ENCODE measurements around the gene HACE1. TPM values are rescaled to one million over a fixed set of nuclear protein-coding genes. Genes with fewer than 3 reads are reported as not detected.
"Not testable (repeated sequence)": the region's sequence is repeated elsewhere in the genome, so short reads cannot be mapped to it uniquely, and the experiment has no call there.

The HACE1 gene
- total RNA-seq, 4 donors from 2014 or later: 13.3 to 20.4 (median 15.0) TPM

GRCh38 chr6:104862456-104862855, 2.7 kb upstream of the HACE1 start:
- intact Hi-C loops (cut with DNase I): no loop called here
- H3K4me1 ChIP-seq: peaks cover 4 to 5% of the 10 kb centered on the region in 2 donors
- no peak overlapping the region for H3K4me3 ChIP-seq (replicated peaks in 1 of 3)
- H3K27ac ChIP-seq: no peak overlapping the region
- H3K9me3 ChIP-seq: no peaks in the 10 kb centered on the region
- no peak for DNase-seq
- WGBS, 2 donors: 85 to 86% methylated on average over 3 of the region's 3 CpGs
- no peaks in the 10 kb centered on the region for H3K27me3 ChIP-seq
- TF ChIP-seq POLR2A (IDR thresholded peaks at IDR 0.05) (no peak), CTCF (IDR thresholded peaks at IDR 0.05) (no peak)
- H3K36me3 ChIP-seq: no peaks in the 10 kb centered on the region

GRCh38 chr6:104860221-104860620, 502 bp upstream of the HACE1 start:
- Histone ChIP-seq H3K4me1 (peaks cover 4 to 5% of the 10 kb centered on the region in 2 donors), H3K9me3 (no peaks in the 10 kb centered on the region), H3K36me3 (no peaks in the 10 kb centered on the region), H3K4me3 (replicated peaks in 1 of 3) (peak overlapping the region in 2 of 3 donors; percentile 64 to 93), H3K27ac (peak overlapping the region in 1 of 3 donors; percentile 58), H3K27me3 (no peaks in the 10 kb centered on the region)
- intact Hi-C loops (cut with DNase I): no loop called here
- DNase-seq: no peak
- WGBS, 2 donors: 81 to 83% methylated on average over 2 of the region's 2 CpGs
- no peak for TF ChIP-seq CTCF (IDR thresholded peaks at IDR 0.05)
- no peak for TF ChIP-seq POLR2A (IDR thresholded peaks at IDR 0.05)

- 16 to 18% methylated on average over 3 of the region's 3 CpGs for WGBS, 2 donors
- DNase-seq: no peak
- Histone ChIP-seq H3K9me3 (no peaks in the 10 kb centered on the region), H3K27ac (no peak overlapping the region), H3K4me1 (peaks cover 4 to 5% of the 10 kb centered on the region in 2 donors), H3K36me3 (no peaks in the 10 kb centered on the region), H3K4me3 (replicated peaks in 1 of 3) (peak overlapping the region in 1 of 3 donors; percentile 64), H3K27me3 (no peaks in the 10 kb centered on the region)
- intact Hi-C loops (cut with DNase I): no loop called here
- TF ChIP-seq CTCF (IDR thresholded peaks at IDR 0.05) (no peak), POLR2A (IDR thresholded peaks at IDR 0.05) (no peak)
These were observed 1.1 kb downstream of the HACE1 start for GRCh38 chr6:104858642-104859041.

- no peaks in the 10 kb centered on the region for H3K9me3 ChIP-seq
- peaks cover 4 to 5% of the 10 kb centered on the region in 2 donors for H3K4me1 ChIP-seq
- no peak overlapping the region for H3K4me3 ChIP-seq (replicated peaks in 1 of 3)
- no peak overlapping the region for H3K27ac ChIP-seq
- intact Hi-C loops (cut with DNase I): no loop called here
- H3K27me3 ChIP-seq: no peaks in the 10 kb centered on the region
- 87 to 89% methylated on average over 2 of the region's 2 CpGs for WGBS, 2 donors
- DNase-seq: no peak
- TF ChIP-seq POLR2A (IDR thresholded peaks at IDR 0.05) (no peak), CTCF (IDR thresholded peaks at IDR 0.05) (no peak)
- H3K36me3 ChIP-seq: peaks cover 0 to 2% of the 10 kb centered on the region in 2 donors
These were observed 4.2 kb downstream of the HACE1 start for GRCh38 chr6:104855507-104855906.

- H3K27ac ChIP-seq; intact Hi-C loops (cut with DNase I); DNase-seq; H3K4me1 ChIP-seq; H3K27me3 ChIP-seq; H3K9me3 ChIP-seq; H3K4me3 ChIP-seq (replicated peaks in 1 of 3): not testable (repeated sequence)
- 85 to 91% methylated on average over 8 of the region's 8 CpGs for WGBS, 2 donors
- H3K36me3 ChIP-seq: peaks cover 0 to 13% of the 10 kb centered on the region in 2 donors
These were observed 12.0 kb downstream of the HACE1 start for GRCh38 chr6:104847721-104848120.

GRCh38 chr6:104843229-104843628, 16.5 kb downstream of the HACE1 start:
- H3K27ac ChIP-seq: no peak overlapping the region
- H3K27me3 ChIP-seq: no peaks in the 10 kb centered on the region
- intact Hi-C loops (cut with DNase I): no loop called here
- WGBS, 2 donors: 97 to 98% methylated on average over 2 of the region's 2 CpGs
- no peaks in the 10 kb centered on the region for H3K4me1 ChIP-seq
- no peak for TF ChIP-seq CTCF (IDR thresholded peaks at IDR 0.05)
- TF ChIP-seq POLR2A (IDR thresholded peaks at IDR 0.05): no peak
- H3K36me3 ChIP-seq: peaks cover 0 to 4% of the 10 kb centered on the region in 2 donors
- DNase-seq: no peak
- H3K9me3 ChIP-seq: no peaks in the 10 kb centered on the region
- no peak overlapping the region for H3K4me3 ChIP-seq (replicated peaks in 1 of 3)
